ENCODE results near the gene CHST8.
"Not testable (repeated sequence)": the region's sequence is repeated elsewhere in the genome, so short reads cannot be mapped to it uniquely, and the experiment has no call there.

The CHST8 gene

DNA sequence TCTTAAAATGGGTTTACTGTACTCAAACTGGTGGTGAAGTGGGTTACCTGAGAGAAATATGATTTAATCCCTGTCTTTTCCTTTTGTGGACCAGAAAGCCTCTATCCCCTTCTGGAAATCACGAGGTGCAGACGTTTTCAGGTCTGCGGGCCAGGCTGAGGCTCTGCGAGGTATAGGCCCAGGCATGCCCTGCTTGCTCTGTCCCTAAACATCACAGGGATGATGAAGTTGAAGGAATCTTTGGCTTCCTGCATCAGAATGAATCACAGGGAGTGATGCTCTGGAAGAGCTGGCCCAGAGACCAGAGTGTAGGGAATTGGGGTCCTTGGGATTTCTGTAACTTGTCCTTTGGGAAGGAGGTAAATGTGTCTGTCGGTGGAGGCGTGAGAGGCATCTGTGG is 18.4 kb upstream of the CHST8 start:
- Histone ChIP-seq H3K4me2 (ENCODE audit: low read depth, low read length, poor library complexity, severe bottlenecking) (no peak overlapping the region), H3K4me1 (ENCODE audit: insufficient read depth, low read length, poor library complexity, severe bottlenecking) (no peaks in the 10 kb centered on the region), H3F3A (ENCODE audit: low read depth) (no peaks in the 10 kb centered on the region), H3K9ac (ENCODE audit: low read depth, low read length, poor library complexity, severe bottlenecking) (no peak overlapping the region), H2AFZ (ENCODE audit: low read length) (no peak overlapping the region), H4K20me1 (ENCODE audit: insufficient read depth, low read length, poor library complexity, severe bottlenecking) (no peaks in the 10 kb centered on the region), H3K9me2 (replicated peaks; ENCODE audit: low read depth, low read length) (no peaks in the 10 kb centered on the region), H3K4me3 (ENCODE audit: low read length, poor library complexity, severe bottlenecking) (no peak overlapping the region), H3K79me2 (ENCODE audit: insufficient read depth, low read length) (no peaks in the 10 kb centered on the region), H3K27me3 (ENCODE audit: insufficient read depth, low read length, poor library complexity, severe bottlenecking) (no peaks in the 10 kb centered on the region), H3K36me3 (ENCODE audit: insufficient read depth, low read length) (no peaks in the 10 kb centered on the region), H3K9me3 (ENCODE audit: insufficient read depth, low read depth, low read length) (peaks cover 13% of the 10 kb centered on the region; the same call in 1 of the 2 replicates)
- TF ChIP-seq CTCF (conservative IDR thresholded peaks at IDR 0.05; ENCODE audit: low read length): no peak
- no peak for TF ChIP-seq EZH2phosphoT487 (IDR thresholded peaks at IDR 0.05; ENCODE audit: borderline replicate concordance)

GRCh38 chr19:33604651-33605050 is 17.1 kb upstream of the CHST8 start:
- H3K4me2 ChIP-seq (ENCODE audit: low read depth, low read length, poor library complexity, severe bottlenecking): no peak overlapping the region
- H3K9me2 ChIP-seq (replicated peaks; ENCODE audit: low read depth, low read length): no peaks in the 10 kb centered on the region
- H3F3A ChIP-seq (ENCODE audit: low read depth): no peaks in the 10 kb centered on the region
- peaks cover 15% of the 10 kb centered on the region; the same call in 1 of the 2 replicates for H3K9me3 ChIP-seq (ENCODE audit: insufficient read depth, low read depth, low read length)
- H3K9ac ChIP-seq (ENCODE audit: low read depth, low read length, poor library complexity, severe bottlenecking): no peak overlapping the region
- TF ChIP-seq CTCF (conservative IDR thresholded peaks at IDR 0.05; ENCODE audit: low read length) (no peak), EZH2phosphoT487 (IDR thresholded peaks at IDR 0.05; ENCODE audit: borderline replicate concordance) (no peak)
- H3K79me2 ChIP-seq (ENCODE audit: insufficient read depth, low read length): no peaks in the 10 kb centered on the region
- no peak overlapping the region for H2AFZ ChIP-seq (ENCODE audit: low read length)
- H4K20me1 ChIP-seq (ENCODE audit: insufficient read depth, low read length, poor library complexity, severe bottlenecking): no peaks in the 10 kb centered on the region
- no peaks in the 10 kb centered on the region for H3K36me3 ChIP-seq (ENCODE audit: insufficient read depth, low read length)
- no peaks in the 10 kb centered on the region for H3K27me3 ChIP-seq (ENCODE audit: insufficient read depth, low read length, poor library complexity, severe bottlenecking)
- no peak overlapping the region for H3K4me3 ChIP-seq (ENCODE audit: low read length, poor library complexity, severe bottlenecking)
- no peaks in the 10 kb centered on the region for H3K4me1 ChIP-seq (ENCODE audit: insufficient read depth, low read length, poor library complexity, severe bottlenecking)

GRCh38 chr19:33605803-33606295 is 15.9 kb upstream of the CHST8 start:
- H3K9ac ChIP-seq (ENCODE audit: low read depth, low read length, poor library complexity, severe bottlenecking); H2AFZ ChIP-seq (ENCODE audit: low read length): not testable (repeated sequence)

DNA sequence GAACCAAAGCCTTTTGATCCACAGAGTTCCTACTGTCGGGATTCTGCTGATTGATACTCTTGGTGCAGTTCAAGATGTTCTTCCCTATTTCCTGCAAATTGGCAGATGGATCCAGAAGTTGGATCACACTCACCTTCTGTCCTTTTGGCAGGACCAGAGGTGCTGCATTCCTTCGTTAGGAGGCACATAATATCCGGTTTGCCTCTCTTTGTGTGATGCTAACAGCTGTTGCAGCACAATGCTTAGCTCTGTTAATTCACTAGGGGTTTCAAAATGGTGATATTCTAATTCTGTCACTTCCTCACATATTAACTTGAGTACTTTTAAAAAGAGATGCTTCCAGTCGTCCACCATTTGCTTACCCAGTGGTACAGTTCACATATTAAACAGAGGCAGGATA is 15.2 kb upstream of the CHST8 start:
- no peaks in the 10 kb centered on the region for H3K9me2 ChIP-seq (replicated peaks; ENCODE audit: low read depth, low read length)

More at GRCh38 chr19:33605803-33606295, 15.9 kb upstream of the CHST8 start:
- H3K9me3 ChIP-seq (ENCODE audit: insufficient read depth, low read depth, low read length): peaks cover 11% of the 10 kb centered on the region; the same call in 1 of the 2 replicates
- not testable (repeated sequence) for H3K36me3 ChIP-seq (ENCODE audit: insufficient read depth, low read length); H3K4me1 ChIP-seq (ENCODE audit: insufficient read depth, low read length, poor library complexity, severe bottlenecking); H3F3A ChIP-seq (ENCODE audit: low read depth); H3K9me2 ChIP-seq (replicated peaks; ENCODE audit: low read depth, low read length); H3K79me2 ChIP-seq (ENCODE audit: insufficient read depth, low read length); H3K4me2 ChIP-seq (ENCODE audit: low read depth, low read length, poor library complexity, severe bottlenecking); H3K27me3 ChIP-seq (ENCODE audit: insufficient read depth, low read length, poor library complexity, severe bottlenecking); H3K4me3 ChIP-seq (ENCODE audit: low read length, poor library complexity, severe bottlenecking); H4K20me1 ChIP-seq (ENCODE audit: insufficient read depth, low read length, poor library complexity, severe bottlenecking)

More for the DNA sequence above, 15.2 kb upstream of the CHST8 start:
- TF ChIP-seq CTCF (conservative IDR thresholded peaks at IDR 0.05; ENCODE audit: low read length) (no peak), EZH2phosphoT487 (IDR thresholded peaks at IDR 0.05; ENCODE audit: borderline replicate concordance) (no peak)
- no peaks in the 10 kb centered on the region for H4K20me1 ChIP-seq (ENCODE audit: insufficient read depth, low read length, poor library complexity, severe bottlenecking)
- no peak overlapping the region for H2AFZ ChIP-seq (ENCODE audit: low read length)
- no peaks in the 10 kb centered on the region for H3F3A ChIP-seq (ENCODE audit: low read depth)
- H3K9ac ChIP-seq (ENCODE audit: low read depth, low read length, poor library complexity, severe bottlenecking): no peak overlapping the region
- H3K9me3 ChIP-seq (ENCODE audit: insufficient read depth, low read depth, low read length): peaks cover 8% of the 10 kb centered on the region; the same call in 1 of the 2 replicates
- H3K4me3 ChIP-seq (ENCODE audit: low read length, poor library complexity, severe bottlenecking): no peak overlapping the region
- H3K27me3 ChIP-seq (ENCODE audit: insufficient read depth, low read length, poor library complexity, severe bottlenecking): no peaks in the 10 kb centered on the region
- no peak overlapping the region for H3K4me2 ChIP-seq (ENCODE audit: low read depth, low read length, poor library complexity, severe bottlenecking)
- no peaks in the 10 kb centered on the region for H3K36me3 ChIP-seq (ENCODE audit: insufficient read depth, low read length)
- no peaks in the 10 kb centered on the region for H3K4me1 ChIP-seq (ENCODE audit: insufficient read depth, low read length, poor library complexity, severe bottlenecking)
- no peaks in the 10 kb centered on the region for H3K79me2 ChIP-seq (ENCODE audit: insufficient read depth, low read length)

Data from Loucy (cell line).